Kasumi-1 (cell line): ENCODE data around the gene SARNP.
"Not testable (repeated sequence)": the region's sequence is repeated elsewhere in the genome, so short reads cannot be mapped to it uniquely, and the experiment has no call there.

Source experiments
- DNase-seq, 2 experiments: peaks; one replicate each; lab custom pipeline; 2025; lab: John Stamatoyannopoulos, UW

Gene SARNP

DNA sequence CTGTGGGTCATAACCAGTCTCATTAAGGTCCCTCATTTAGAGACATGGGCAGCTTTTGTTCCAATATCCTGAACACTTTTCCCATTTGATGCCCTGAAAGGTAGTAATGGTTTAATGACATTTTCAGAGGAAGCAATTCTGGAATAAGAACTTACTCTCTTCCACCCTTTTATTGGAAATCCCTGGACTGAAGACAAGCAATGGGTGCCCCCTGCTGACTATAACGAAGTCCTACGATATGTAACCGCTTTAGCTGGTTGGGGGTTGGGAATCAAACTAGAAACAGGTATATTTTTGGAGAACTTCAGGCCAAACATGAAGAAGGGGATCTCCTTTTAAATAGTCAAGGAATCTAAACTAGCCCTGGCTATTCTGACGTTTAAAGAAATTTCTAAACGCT is 20.5 kb downstream of the SARNP start:
- DNase-seq: peak; percentile 53 to 58

DNA sequence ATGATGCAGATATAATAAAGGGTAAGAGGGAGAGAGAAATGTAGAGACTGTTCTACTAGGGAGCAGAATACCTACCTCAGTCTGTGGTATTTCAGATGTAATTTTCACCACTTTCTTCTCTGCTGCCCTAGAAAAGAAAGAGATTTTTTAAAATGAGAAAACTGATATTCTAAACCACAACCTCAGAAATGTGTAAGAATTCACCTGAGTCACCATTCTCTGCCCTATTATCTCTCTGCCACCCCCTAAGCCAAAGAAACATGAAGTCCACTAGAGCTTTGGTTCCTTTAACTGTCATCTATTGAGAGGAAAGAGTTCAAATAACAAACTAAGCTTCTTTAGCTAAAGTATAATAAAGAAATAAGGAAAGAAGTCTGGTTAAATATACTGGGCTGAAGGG is 21.6 kb downstream of the SARNP start:
- DNase-seq: no peak

DNA sequence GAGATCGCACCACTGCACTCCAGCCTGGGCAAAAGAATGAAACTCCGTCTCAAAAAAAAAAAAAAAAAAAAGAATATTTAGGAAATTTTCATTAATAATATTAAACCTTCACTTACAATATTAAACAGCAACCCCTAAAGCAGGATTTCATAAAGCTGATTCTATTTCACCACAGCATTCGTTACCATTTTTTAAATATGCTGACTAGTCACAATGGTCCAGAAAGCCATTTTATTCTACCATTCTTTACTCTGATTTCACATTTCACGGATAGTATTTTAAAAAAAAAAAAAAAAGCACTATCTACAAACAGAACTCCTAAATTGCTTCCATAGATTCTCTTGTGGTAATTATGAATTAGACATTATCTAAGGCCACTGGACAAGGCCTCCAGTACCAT is 27.6 kb downstream of the SARNP start:
- no peak for DNase-seq

DNA sequence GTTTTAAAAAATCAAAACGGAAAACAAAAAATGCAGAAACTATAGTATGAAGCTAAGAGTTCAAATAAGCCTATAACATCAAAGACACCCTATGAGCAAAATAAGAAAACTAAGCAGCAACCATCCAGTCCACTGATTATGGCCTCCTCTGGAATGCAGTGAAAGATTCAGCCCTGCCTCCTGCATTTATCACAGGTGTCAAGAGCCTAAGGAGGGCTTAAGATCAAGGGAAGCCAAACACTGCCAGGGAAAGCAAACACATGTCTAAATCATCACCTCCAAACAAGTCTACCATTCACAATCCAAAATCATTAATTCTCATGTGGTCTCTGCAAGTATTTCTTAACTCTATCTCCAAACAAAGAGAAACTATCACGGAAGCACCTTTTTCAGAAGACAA is 28.4 kb downstream of the SARNP start:
- DNase-seq: no peak

DNA sequence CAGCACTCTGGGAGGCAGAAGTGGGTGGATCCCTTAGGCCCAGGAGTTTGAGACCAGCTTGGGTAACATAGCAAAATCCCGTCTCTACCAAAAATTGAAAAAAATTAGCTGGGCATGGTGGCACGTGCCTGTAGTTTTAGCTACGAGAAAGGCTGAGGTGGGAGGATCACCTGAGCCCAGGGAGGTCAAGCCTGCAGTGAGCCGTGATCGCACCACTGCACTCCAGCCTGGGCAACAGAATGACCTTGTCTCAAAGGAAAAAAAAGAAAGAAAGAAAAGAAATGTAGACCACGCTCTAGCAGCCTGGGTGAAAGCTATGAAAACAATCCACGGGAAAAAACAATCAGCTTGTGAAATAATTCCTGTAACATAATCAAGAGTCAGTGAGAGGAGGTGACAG is 29.0 kb downstream of the SARNP start:
- DNase-seq: no peak

DNA sequence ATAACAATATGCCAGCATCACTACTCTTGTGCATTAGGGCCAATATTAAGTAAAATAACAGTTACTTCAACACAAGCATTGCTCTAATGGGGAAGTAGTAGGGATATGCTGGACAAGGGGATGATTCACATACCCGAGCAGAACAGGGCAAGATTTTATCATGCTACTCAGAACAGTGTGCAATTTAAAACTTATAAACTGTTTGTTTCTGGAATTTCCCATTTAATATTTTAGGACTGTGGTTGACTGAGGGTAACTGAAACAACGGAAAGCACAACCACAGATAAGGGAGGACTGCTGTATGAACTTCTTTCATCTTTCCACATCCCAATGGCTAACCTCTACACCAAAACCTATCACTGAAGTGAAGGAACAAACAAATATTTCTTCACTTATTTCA is 36.8 kb downstream of the SARNP start:
- no peak for DNase-seq

DNA sequence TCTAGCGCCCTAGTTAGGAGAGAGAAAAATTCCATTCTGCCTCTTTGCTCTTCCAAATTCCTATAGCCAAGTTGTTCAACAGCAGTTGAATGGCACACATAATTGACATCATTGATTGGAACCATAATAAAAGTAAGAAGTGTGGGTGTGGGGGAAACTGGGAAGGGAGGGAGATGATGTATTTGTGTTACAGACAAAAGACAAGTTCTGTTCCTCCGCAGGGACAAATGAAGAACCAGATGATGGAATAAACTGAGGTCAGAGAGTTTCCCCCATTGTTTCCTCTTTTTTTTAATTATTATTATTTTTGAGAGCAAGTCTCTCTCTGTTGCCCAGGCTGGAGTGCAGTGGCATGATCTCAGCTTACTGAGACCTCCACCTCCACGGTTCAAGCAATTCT is 39.7 kb downstream of the SARNP start:
- no peak for DNase-seq

DNA sequence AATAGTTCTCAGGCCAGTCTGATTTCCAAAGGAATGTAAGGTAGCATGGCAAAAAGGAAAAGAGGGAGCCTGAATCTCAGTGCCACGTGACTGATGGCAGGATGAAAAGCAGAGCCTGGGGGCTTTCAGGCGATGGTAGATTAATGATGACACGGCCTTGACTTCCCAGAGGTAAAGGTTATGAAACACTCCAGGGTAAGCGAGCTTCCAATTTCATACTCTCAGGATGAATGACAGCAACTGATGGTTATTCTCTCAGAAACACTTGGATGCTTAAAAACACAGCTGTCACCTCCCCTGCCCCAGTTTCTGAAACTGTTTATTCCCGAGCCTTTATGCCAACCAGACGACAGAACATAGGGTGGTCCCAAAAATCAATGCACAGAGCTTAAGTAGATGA is 45.8 kb downstream of the SARNP start:
- no peak for DNase-seq

DNA sequence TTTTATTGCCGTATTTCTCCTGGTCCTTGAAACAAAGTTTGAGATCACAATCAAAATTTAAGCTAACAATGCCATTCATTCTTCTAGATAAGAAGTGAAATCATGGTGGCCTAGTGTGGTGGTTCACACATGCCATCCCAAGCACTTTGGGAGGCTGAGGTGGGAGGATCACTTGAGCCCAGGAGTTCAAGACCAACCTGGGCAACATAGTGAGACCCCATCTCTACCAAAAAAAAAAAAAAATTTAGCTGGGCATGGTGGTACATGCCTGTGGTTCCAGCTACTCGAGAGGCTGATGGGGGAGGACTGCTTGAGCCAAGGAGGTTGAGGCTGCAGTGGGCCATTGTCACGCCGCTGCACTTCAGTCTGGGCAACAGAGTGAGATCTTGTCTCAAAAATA is 50.4 kb downstream of the SARNP start:
- DNase-seq: no peak

DNA sequence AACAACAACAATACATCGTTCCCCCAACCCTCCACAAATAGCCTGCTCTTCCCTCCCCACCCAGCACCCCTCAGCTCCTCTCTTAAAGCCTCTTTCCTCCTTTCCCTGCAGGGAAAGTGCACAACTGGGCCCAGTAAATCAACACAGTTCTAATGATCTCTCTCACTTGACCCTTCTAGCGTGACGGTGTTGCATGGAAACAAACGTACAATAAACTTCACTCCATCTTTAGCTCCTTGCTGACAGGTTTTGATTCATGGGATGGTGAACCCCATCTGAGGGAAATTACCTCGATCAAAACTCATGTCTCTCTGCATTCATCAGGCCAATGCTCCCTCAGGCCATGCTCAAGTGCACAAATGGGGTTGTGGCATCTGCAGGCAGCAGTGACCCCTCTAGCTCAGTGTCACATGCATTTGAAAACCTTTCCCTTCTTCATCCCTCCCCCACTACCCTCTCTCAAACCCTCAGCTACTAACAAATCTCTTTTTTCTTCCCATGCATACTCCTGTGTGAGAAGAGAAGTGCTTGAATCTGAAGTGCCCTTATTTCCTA is 51.7 kb downstream of the SARNP start:
- no peak for DNase-seq

DNA sequence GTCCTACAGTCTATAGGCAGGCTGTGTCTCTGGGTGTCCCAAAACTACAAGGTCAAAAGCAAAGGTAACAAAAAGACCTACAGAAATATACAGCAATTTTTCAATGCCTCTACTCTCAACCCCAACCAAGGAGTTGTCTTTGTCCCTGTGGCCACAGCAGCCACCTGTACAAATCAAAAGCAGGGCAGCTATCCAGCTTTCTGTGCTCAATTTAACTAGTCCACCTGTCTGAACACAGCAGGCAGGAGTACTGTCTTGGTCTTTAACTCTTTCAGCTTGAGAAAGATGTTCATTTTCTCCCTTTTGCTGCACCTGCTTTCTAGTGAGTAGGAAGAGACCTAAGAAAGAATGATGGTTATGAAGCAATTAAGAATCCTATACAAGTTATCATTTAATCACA is 54.9 kb downstream of the SARNP start:
- DNase-seq: no peak

DNA sequence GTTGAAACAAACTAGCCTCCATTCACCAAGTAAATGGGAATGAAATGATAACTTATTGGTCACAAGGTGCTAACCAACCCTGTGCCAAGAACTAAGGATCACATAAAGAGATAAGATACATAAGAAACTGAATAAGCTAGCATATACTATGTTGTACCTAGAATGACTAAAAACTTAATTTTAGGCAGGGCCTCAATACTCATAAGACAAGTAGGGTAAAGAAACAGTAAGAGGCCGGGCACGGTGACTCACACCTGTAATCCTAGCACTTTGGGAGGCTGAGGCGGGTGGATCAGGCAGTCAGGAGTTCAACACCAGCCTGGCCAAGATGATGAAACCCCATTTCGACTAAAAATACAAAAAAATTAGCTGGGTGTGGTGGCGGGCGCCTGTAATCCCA is 56.9 kb downstream of the SARNP start:
- DNase-seq: no peak

DNA sequence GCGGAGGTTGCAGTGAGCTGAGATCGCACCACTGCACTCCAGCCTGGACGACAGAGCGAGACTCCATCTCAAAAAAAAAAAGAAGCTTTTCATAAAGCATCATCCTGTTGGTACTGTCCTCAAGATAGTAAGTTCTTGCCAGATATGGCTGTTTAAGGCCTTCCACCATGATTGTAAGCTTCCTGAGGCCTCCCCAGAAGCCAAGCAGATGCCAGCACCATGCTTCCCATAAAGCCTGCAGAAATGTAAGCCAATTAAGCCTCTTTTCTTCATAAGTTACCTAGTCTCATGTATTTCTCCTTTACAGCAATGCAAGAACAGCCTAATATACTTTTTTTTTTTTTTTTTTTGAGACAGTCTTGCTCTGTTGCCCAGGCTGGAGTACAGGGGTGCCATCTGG is 58.9 kb downstream of the SARNP start:
- DNase-seq: not testable (repeated sequence)

DNA sequence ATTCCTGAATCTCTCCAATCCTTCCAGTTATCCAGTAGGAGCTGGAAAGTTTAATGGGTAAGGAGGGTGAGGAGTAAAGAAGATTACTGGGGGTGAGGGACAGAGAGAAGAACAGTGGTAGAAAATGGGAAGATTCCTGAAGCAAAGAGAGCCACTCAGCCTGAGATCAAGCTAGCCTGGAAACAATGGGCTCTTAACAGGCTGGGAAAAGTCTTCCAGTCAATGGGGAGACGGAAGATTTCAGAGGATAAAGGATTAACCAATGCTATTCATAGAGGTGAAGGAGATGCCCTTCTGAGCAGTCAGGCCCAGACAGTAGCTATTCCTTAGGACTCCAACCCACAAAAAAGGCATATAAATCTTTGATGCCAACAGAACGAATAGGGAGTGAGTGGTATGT is 59.8 kb downstream of the SARNP start:
- no peak for DNase-seq

DNA sequence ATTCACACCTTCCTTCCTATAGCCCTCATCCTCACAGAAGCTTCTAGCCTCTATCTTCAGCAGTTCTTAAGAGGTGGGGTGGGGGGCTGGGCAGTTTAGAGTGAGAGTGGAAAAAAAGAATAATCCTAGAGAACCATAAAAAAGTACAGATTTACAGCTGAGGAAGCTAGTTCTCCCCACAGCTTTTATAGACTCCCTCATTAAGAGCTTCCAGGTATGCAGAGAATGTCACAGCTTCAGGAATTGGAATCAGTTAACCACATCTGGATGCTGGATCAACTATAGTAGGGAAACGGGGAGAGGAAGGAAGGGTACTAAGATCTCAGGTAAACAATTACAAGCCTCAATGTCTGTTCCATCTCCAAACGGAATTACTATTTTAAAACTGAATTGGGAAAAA is 62.3 kb downstream of the SARNP start:
- no peak for DNase-seq

DNA sequence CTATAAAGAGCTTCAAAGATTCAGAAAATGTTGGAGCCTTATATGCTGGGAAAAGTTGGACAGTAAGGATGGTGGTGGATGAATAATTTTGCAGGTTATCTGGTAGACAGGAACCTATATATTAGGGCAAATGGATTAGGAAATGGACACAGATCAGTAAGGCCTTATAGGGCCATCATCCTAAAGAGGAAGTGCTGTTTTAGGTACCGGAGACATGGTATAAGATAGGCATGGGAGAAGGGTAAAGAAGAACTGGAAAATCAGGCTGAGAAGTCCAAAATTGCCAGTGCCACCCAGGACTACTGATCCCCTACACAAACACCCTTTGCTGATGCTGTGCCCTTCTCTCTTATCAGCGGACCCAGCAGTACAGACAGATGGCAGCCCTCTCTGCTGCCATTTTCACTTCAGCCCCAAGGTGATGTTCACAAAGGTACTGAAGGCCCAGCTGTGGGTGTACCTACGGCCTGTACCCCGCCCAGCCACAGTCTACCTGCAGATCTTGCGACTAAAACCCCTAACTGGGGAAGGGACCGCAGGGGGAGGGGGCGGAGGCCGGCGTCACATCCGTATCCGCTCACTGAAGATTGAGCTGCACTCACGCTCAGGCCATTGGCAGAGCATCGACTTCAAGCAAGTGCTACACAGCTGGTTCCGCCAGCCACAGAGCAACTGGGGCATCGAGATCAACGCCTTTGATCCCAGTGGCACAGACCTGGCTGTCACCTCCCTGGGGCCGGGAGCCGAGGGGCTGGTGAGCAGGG is 69.1 kb downstream of the SARNP start:
- DNase-seq: no peak

DNA sequence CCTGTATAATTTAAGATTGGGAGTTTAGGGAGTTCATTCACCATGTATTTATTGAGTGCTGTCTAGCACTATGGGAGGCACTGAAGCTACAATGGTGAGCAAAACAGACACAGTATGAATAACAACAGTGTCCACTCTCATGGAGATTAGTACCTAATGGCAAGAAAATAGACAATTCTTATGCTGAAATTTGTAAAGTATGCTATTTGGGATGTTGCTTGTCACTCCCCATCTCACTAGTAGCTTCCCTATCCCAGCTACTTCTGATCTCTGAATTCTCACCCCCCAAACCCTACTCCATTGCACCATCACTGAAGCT is 70.7 kb downstream of the SARNP start:
- DNase-seq: no peak

DNA sequence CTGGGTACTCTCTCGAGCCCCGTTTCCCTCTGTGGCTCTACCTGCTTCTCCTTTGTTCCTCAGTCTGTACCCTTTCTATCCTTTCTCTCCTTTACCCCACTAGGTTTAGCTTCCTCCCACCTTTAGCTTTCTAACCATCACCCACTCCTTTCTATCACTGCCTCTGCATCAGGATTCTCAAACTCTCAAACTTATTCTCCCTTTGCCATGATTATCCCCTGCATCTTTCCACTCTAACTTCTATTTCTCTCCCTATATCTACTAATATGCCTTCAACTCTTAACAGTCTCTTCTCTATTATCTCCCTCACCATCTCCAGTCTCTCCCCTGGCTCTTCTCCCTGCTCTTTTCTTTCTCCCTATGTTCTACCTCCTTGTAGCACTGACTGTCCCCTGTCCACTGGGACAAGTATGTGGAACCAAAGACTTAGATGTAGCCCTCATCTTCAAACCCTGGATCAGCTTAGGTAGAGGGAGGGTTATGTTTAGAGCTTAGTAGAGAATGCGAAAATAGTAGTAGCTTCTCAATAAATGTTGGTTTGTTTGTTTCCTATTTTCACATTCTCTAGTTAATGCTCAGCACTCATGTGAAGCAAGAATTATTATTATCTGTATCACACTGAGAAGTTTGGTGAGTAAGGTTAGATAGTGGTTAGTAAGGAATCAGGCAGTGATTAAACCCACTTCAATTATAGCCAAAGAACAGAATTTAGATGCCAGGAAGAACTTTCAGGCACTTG is 71.2 kb downstream of the SARNP start:
- DNase-seq: no peak

DNA sequence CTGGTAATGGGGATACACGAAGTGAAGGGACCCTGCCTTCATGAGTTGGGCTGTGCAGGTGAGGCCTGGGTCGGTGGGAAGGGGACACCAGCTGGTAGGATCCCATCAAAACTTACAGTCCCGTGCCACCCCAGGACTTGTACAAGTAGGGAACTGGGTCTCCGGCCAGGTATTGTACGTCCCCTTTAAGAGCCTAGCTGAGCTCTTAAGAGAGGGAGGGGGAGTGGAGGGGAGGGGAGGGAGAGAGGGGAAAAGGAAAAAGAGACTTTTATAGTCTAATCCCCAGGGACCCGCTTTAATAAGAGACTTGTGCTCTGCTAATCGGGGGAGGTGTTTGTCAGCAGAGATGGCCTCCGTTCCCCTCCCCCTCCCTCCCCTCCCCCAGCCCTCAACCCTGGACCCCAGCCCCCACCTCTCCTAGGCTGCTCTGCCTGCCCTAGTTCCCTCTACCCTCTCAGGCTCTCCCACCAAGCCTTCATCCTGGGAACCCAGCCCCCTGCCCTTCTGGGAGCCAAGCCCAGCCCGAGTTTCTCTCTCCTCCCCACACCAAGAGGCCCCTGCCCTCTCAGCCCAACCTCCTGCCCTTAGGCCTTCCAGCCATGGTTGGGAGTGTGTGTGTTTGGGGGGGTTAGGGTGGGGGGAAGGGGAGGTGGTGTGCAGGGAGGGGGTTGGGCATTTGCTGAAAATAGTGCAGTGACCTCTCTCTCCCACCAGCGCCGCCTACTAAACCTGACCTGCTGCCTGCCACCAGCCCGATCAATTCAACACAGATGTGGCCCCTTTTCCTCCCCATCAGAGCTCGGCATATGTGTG is 72.0 kb downstream of the SARNP start:
- no peak for DNase-seq

DNA sequence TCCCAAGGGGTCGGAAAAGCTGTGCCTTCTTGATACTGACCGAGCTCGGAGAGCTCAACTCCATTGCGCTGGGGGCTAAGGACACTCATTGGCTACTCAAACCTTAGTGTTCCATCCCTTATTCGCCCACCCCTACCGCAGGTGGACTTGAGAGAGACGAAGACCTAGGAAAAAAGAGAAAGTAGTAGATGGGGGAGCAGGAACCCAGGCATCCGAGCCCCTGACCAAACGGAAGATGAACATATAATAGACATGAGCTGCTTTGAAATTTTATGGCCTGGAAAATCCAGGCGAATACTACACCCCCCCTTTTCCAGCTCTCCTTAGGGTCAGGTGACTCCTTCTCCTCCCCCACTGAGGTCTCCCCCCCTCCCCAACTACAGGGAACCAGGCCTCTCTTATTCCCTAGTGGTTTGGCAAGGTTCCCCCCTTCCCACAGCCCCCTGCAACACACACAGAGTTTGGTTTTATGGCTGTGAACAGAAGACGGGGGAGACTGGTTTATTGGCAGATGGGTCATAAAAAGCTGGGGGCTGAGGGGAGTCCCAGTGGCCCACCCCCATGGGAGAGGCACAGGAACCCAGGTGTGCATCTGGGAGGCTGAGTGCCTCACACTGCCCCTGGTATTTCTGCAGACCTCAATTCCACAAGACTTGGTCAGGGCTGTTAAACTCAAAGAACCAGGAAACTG is 73.0 kb downstream of the SARNP start:
- DNase-seq: no peak

DNA sequence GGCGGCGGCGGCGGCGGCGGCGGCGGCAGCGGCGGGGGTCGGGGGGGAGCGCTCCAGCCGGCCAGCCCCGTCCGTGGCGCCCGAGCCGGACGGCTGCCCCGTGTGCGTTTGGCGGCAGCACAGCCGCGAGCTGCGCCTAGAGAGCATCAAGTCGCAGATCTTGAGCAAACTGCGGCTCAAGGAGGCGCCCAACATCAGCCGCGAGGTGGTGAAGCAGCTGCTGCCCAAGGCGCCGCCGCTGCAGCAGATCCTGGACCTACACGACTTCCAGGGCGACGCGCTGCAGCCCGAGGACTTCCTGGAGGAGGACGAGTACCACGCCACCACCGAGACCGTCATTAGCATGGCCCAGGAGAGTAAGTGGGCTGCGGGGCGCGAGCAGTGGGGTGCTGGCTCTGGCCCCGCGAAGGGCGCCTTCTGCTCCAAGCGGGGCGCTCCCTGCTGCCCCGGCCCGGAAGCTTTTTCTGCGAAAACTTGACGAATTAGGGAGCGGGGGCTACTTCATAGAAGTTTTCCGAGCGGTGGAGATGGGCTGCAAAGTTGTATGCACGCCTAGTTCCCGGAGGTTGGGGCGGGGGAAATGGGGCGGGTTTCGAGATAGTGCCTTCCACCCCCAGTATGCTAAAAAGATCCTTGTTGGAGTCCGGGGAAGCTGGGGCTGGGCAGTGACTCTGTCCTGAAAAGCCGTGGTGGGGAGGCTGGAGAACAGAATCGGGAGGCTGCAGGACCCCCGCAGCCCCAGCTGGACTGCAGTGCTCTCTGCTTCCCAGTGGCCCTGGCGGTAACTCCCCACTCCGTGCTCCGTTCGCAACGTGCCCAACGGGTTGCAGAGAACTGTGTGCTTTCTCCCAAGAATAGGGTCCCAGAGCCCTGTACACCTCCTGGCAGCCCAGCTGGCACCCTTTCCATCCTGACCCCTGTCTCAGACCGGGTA is 73.9 kb downstream of the SARNP start:
- peak; percentile 43 for DNase-seq
